HepG2 (cell line): ENCODE data around the gene TARBP2. TPM values are rescaled to one million over a fixed set of nuclear protein-coding genes. Genes with fewer than 3 reads are reported as not detected.

Source experiments
- ADNP ChIP-seq: sonication (generic); formaldehyde crosslinking; IDR thresholded peaks from 2 replicates; pipeline ENCODE4 v1.4.0; 2020; ENCODE audit warnings: missing genetic modification reagents
- ATF7 ChIP-seq, 2 experiments: fragments of 450-650 bp in 1 of 2; sonication (generic) in 1 of 2; formaldehyde crosslinking in 1 of 2; IDR thresholded peaks; 2 replicates each; pipeline versions ENCODE4 v1.4.0 to v1.6.1; 2016 to 2020; ENCODE audit warnings: antibody characterized with exemption in 1 of 2, mild to moderate bottlenecking in 1 of 2, missing genetic modification reagents in 1 of 2
- CAMTA2 ChIP-seq: sonication (generic); formaldehyde crosslinking; IDR thresholded peaks from 2 replicates; pipeline ENCODE4 v1.4.0; 2020; ENCODE audit warnings: mild to moderate bottlenecking, missing genetic modification reagents, borderline replicate concordance
- CC2D1A ChIP-seq: sonication (generic); formaldehyde crosslinking; IDR thresholded peaks from 2 replicates; pipeline ENCODE4 v1.8.1; 2023; ENCODE audit warnings: mild to moderate bottlenecking, missing genetic modification reagents
- EP300 ChIP-seq, 3 experiments: sonication (generic) in 1 of 3; formaldehyde crosslinking in 1 of 3; IDR thresholded peaks; 2 replicates each; pipeline versions ENCODE4 v1.5.1 to v1.6.1; 2011 to 2020; ENCODE audit warnings: low read depth in 2 of 3, low read length in 2 of 3, borderline replicate concordance in 1 of 3, improper control_type of control experiment in 1 of 3, mild to moderate bottlenecking in 1 of 3, missing genetic modification reagents in 1 of 3, moderate library complexity in 1 of 3
- HOXA3 ChIP-seq: sonication (generic); formaldehyde crosslinking; IDR thresholded peaks from 2 replicates; pipeline ENCODE4 v1.5.0; 2020; ENCODE audit warnings: missing genetic modification reagents
- JUND ChIP-seq: sonication (generic); formaldehyde crosslinking; IDR thresholded peaks from 2 replicates; pipeline ENCODE4 v1.8.0; 2022; ENCODE audit warnings: mild to moderate bottlenecking, missing genetic modification reagents
- KDM4B ChIP-seq: sonication (generic); formaldehyde crosslinking; IDR thresholded peaks from 2 replicates; pipeline ENCODE4 v1.4.0; 2020; ENCODE audit warnings: missing genetic modification reagents
- MLLT10 ChIP-seq: sonication (generic); formaldehyde crosslinking; IDR thresholded peaks from 2 replicates; pipeline ENCODE4 v1.4.0; 2020; ENCODE audit warnings: missing genetic modification reagents
- MNT ChIP-seq: fragments of 450-650 bp; IDR thresholded peaks from 2 replicates; pipeline ENCODE4 v1.6.1; 2016
- MTF1 ChIP-seq: sonication (generic); formaldehyde crosslinking; IDR thresholded peaks from 2 replicates; pipeline ENCODE4 v1.5.0; 2020; ENCODE audit warnings: missing genetic modification reagents
- MXD3 ChIP-seq: IDR thresholded peaks from 2 replicates; pipeline ENCODE4 v1.6.1; 2016; ENCODE audit warnings: mild to moderate bottlenecking, missing biosample characterization, missing genetic modification reagents
- NFE2L1 ChIP-seq: sonication (generic); formaldehyde crosslinking; IDR thresholded peaks from 2 replicates; pipeline ENCODE4 v1.4.0; 2020; ENCODE audit warnings: missing genetic modification reagents, mild to moderate bottlenecking, borderline replicate concordance
- PHF5A ChIP-seq: IDR thresholded peaks from one replicate; pipeline ENCODE4 v1.6.1; 2018; ENCODE audit warnings: low read depth, missing genetic modification reagents; ENCODE audit not compliant: unreplicated experiment
- RBM39 ChIP-seq: fragments of 200-400 bp; formaldehyde crosslinking; IDR thresholded peaks from one replicate; pipeline ENCODE4 v1.6.1; 2018; ENCODE audit warnings: antibody characterized with exemption, mild to moderate bottlenecking, low read depth, low read length; ENCODE audit not compliant: poor library complexity, severe bottlenecking
- SIX1 ChIP-seq: sonication (generic); formaldehyde crosslinking; IDR thresholded peaks from 2 replicates; pipeline ENCODE4 v1.4.0; 2020; ENCODE audit warnings: missing genetic modification reagents, borderline replicate concordance
- SP5 ChIP-seq: IDR thresholded peaks from 2 replicates; pipeline ENCODE4 v1.6.1; 2016; ENCODE audit warnings: low read depth, borderline replicate concordance
- ZBTB8A ChIP-seq: sonication (generic); formaldehyde crosslinking; IDR thresholded peaks from 2 replicates; pipeline ENCODE4 v1.4.0; 2020; ENCODE audit warnings: mild to moderate bottlenecking, low read depth, missing genetic modification reagents, borderline replicate concordance
- ZFP41 ChIP-seq: sonication (generic); formaldehyde crosslinking; IDR thresholded peaks from 2 replicates; pipeline ENCODE4 v1.4.0; 2020; ENCODE audit warnings: mild to moderate bottlenecking, missing genetic modification reagents, borderline replicate concordance
- ZMAT5 ChIP-seq: sonication (generic); formaldehyde crosslinking; IDR thresholded peaks from 2 replicates; pipeline ENCODE4 v1.5.0; 2020; ENCODE audit warnings: mild to moderate bottlenecking, low read depth, missing genetic modification reagents, borderline replicate concordance
- ZNF10 ChIP-seq: sonication (generic); formaldehyde crosslinking; IDR thresholded peaks from 2 replicates; pipeline ENCODE4 v1.4.0; 2020; ENCODE audit warnings: mild to moderate bottlenecking, low read depth, missing genetic modification reagents, borderline replicate concordance
- ZNF232 ChIP-seq: sonication (generic); formaldehyde crosslinking; IDR thresholded peaks from 2 replicates; pipeline ENCODE4 v1.4.0; 2020; ENCODE audit warnings: missing genetic modification reagents, borderline replicate concordance
- ZNF441 ChIP-seq: sonication (generic); formaldehyde crosslinking; IDR thresholded peaks from 2 replicates; pipeline ENCODE4 v1.7.0; 2021; ENCODE audit warnings: missing genetic modification reagents, borderline replicate concordance
- ZNF484 ChIP-seq: sonication (generic); formaldehyde crosslinking; IDR thresholded peaks from 2 replicates; pipeline ENCODE4 v1.5.1; 2020; ENCODE audit warnings: mild to moderate bottlenecking, low read depth, missing genetic modification reagents, borderline replicate concordance
- ZNF512 ChIP-seq: sonication (generic); formaldehyde crosslinking; IDR thresholded peaks from 2 replicates; pipeline ENCODE4 v1.4.0; 2020; ENCODE audit warnings: mild to moderate bottlenecking, missing genetic modification reagents
- ZNF619 ChIP-seq: sonication (generic); formaldehyde crosslinking; IDR thresholded peaks from 2 replicates; pipeline ENCODE4 v1.4.0; 2020; ENCODE audit warnings: mild to moderate bottlenecking, missing genetic modification reagents
- ZNF678 ChIP-seq: sonication (generic); formaldehyde crosslinking; IDR thresholded peaks from 2 replicates; pipeline ENCODE4 v1.4.0; 2020; ENCODE audit warnings: mild to moderate bottlenecking, missing genetic modification reagents
- polyA plus RNA-seq, 8 experiments: library from polyadenylated mRNA; depleted of rRNA in 3 of 8; stranded (reverse) in 7 of 8; unstranded in 1 of 8; fragments of >200 nt; fragmentation: Illumina TruSeq in 4 of 8; extraction: Trizol in 4 of 8; gene quantifications; 2 replicates each; pipeline versions ENCODE4 v1.2.1 to v1.2.3, GENCODE V29; 2011 to 2016; ENCODE audit warnings: low read depth in 4 of 8, missing spikeins in 1 of 8, mixed read lengths in 1 of 8; ENCODE audit not compliant: insufficient read depth in 1 of 8
- total RNA-seq, 5 experiments: library from RNA; depleted of rRNA; stranded (reverse); fragments of >200 nt; fragmentation: Illumina TruSeq; extraction: Trizol; gene quantifications; 2 replicates each; pipeline ENCODE4 v1.2.3, GENCODE V29; 2016; ENCODE audit warnings: low read depth in 1 of 5

TARBP2 gene
- total and polyA plus RNA-seq, 2 of the 13 experiments (the other 11 are each of a cell fraction or from before 2014, with no cell fraction given) = 47.0 to 55.5 TPM

GRCh38 chr12:53451661-53452158, 49.4 kb upstream of the TARBP2 start, which contains the start of gene PCBP2 (continued):
- TF ChIP-seq SP5 = peak; percentile 83
- peak; percentile 18 for TF ChIP-seq RBM39
- TF ChIP-seq ZNF441 (CRISPR knock-in tag) = no peak
- no peak for TF ChIP-seq CAMTA2 (CRISPR knock-in tag)
- TF ChIP-seq JUND = no peak
- no peak for TF ChIP-seq ZMAT5 (CRISPR knock-in tag)
- TF ChIP-seq ZNF484 (CRISPR knock-in tag) = no peak
- peak; percentile 23; the same call in 1 of the 2 replicates for TF ChIP-seq MXD3 (CRISPR knock-in tag)
- TF ChIP-seq ZBTB8A (CRISPR knock-in tag) = no peak
- no peak for TF ChIP-seq ZNF232
- no peak for TF ChIP-seq MLLT10 (CRISPR knock-in tag)
- TF ChIP-seq CC2D1A (CRISPR knock-in tag) = no peak
- TF ChIP-seq ZNF512 (CRISPR knock-in tag) = no peak
- TF ChIP-seq PHF5A = peak; percentile 78
- peak; percentile 95 for TF ChIP-seq HOXA3 (CRISPR knock-in tag)
- TF ChIP-seq NFE2L1 (CRISPR knock-in tag) = no peak
- TF ChIP-seq MNT = peak; percentile 50
- no peak for TF ChIP-seq MTF1
- TF ChIP-seq ZNF619 = no peak
- no peak for TF ChIP-seq ZNF678 (CRISPR knock-in tag)
- no peak for TF ChIP-seq ADNP (CRISPR knock-in tag)
- TF ChIP-seq EP300 (IDR thresholded peaks at IDR 0.05; ENCODE audit: low read depth in 2 of 2, low read length in 2 of 2) = peak; percentile 31 to 42; a peak in 1 of 4 replicates
- TF ChIP-seq EP300 (CRISPR knock-in tag; IDR thresholded peaks at IDR 0.05; ENCODE audit: borderline replicate concordance) = peak; percentile 47; the same call in 1 of the 2 replicates
- no peak for TF ChIP-seq ZFP41 (CRISPR knock-in tag)
- TF ChIP-seq KDM4B (CRISPR knock-in tag) = peak; percentile 96
- TF ChIP-seq ATF7 (IDR thresholded peaks at IDR 0.05) = peak; percentile 72; the same call in 1 of the 2 replicates
- TF ChIP-seq ATF7 (CRISPR knock-in tag; IDR thresholded peaks at IDR 0.05) = peak; percentile 68; the same call in 1 of the 2 replicates
- no peak for TF ChIP-seq ZNF10 (CRISPR knock-in tag)
- TF ChIP-seq SIX1 (CRISPR knock-in tag) = no peak
